Measurements from ENCODE around the gene FAM53A. TPM values are rescaled to one million over a fixed set of nuclear protein-coding genes. Genes with fewer than 3 reads are reported as not detected.

The FAM53A gene
- total and polyA plus RNA-seq, 4 donors, result 0.44 to 2.2 (median 0.97) TPM

DNA sequence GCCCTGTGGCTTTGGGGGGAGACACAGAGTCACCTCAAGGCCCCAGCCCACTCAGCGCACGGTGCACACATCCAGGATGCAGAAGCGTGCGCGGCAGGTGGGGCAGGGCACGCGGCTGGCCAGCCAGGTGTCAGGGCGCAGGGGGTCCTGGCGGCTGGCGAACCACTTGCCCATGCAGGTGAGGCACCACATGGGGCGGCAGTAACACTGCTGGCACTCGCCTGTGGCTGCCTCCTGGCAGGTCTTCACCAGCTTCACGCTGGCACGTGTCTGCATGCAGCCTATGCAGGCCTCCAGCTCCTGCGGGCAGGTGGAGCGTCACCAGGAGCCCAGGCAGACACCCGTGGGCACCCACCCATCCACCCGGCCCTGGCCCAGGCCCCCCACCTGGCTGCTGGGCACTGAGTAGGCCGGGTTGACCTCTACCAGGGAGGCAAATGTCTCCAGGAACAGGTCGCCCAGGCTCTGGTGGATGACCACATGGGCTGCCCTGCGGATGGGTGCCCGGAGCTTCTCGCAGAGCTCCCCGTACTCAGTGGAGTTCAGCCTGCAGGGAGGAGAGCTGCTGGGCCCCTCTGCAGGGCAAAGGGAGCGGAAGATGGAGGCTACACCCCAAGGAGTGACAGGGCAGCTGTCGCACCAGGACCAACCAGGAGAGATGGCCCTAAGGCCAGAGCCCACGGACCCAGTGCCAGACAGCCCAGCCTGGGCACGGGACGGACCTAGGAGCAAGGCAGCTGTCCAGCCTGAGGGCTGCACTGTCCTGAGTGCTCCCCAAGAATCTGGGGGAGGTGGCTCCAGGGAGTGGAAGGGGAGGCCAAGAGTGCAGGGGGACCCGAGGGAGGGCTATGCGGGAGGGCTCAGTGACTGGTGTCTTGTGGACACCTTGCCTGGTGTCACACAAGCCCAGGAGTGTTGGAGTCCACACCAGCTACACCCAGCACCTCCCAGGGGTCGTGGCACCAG, 33.3 kb upstream of the FAM53A start:
- H3K36me3 ChIP-seq (ENCODE audit: control insufficient read depth in 4 of 4, insufficient read depth in 3 of 4, low read depth in 1 of 4, low read length in 3 of 4), result peaks cover 0 to 2% (median under 1%) of the 10 kb centered on the region in 4 donors
- H3K4me3 ChIP-seq (ENCODE audit: low read depth in 1 of 3, low read length in 3 of 3), result peak overlapping the region in 1 of 3 donors; percentile 20
- DNase-seq (ENCODE audit: low spot score), result no peak

GRCh38 chr4:1716065-1716945, 32.2 kb upstream of the FAM53A start:
- no peak for DNase-seq (ENCODE audit: low spot score)
- Histone ChIP-seq H3K27me3 (ENCODE audit: control insufficient read depth in 4 of 4, insufficient read depth in 4 of 4, low read length in 3 of 4) (no peaks in the 10 kb centered on the region), H3K4me1 (ENCODE audit: control insufficient read depth in 4 of 4, insufficient read depth in 4 of 4, low read length in 3 of 4) (peaks cover 16 to 57% (median 43%) of the 10 kb centered on the region in 4 donors), H3K9me3 (ENCODE audit: control insufficient read depth in 4 of 4, low read length in 3 of 4) (no peaks in the 10 kb centered on the region), H3K27ac (ENCODE audit: low read depth in 1 of 2, low read length in 2 of 2) (no peak overlapping the region), H3K4me3 (ENCODE audit: low read depth in 1 of 3, low read length in 3 of 3) (no peak overlapping the region), H3K36me3 (ENCODE audit: control insufficient read depth in 4 of 4, insufficient read depth in 3 of 4, low read depth in 1 of 4, low read length in 3 of 4) (peaks cover 0 to 2% (median under 1%) of the 10 kb centered on the region in 4 donors), H3K9ac (ENCODE audit: low read depth in 1 of 2, low read length in 2 of 2) (no peak overlapping the region)
- 91% methylated on average over 15 of the region's 15 CpGs for WGBS
- no peak for TF ChIP-seq HNF4G (IDR thresholded peaks at IDR 0.05)
- no peak for TF ChIP-seq GABPA (IDR thresholded peaks at IDR 0.05 in 1 of 2, conservative IDR thresholded peaks at IDR 0.05 in 1 of 2)
- TF ChIP-seq RAD21 (IDR thresholded peaks at IDR 0.05), result no peak
- TF ChIP-seq JUND (IDR thresholded peaks at IDR 0.05), result no peak
- no peak for TF ChIP-seq REST (IDR thresholded peaks at IDR 0.05)
- TF ChIP-seq, protein P1, sequence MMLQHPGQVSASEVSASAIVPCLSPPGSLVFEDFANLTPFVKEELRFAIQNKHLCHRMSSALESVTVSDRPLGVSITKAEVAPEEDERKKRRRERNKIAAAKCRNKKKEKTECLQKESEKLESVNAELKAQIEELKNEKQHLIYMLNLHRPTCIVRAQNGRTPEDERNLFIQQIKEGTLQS (IDR thresholded peaks at IDR 0.05), result no peak
- no peak for TF ChIP-seq FOXA2 (IDR thresholded peaks at IDR 0.05)
- no peak for TF ChIP-seq NR2F2 (IDR thresholded peaks at IDR 0.05)
- TF ChIP-seq EGR1 (IDR thresholded peaks at IDR 0.05; ENCODE audit: low read depth in 2 of 2), result no peak
- TF ChIP-seq YY1 (IDR thresholded peaks at IDR 0.05), result no peak
- TF ChIP-seq, protein P2, sequence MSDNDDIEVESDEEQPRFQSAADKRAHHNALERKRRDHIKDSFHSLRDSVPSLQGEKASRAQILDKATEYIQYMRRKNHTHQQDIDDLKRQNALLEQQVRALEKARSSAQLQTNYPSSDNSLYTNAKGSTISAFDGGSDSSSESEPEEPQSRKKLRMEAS (IDR thresholded peaks at IDR 0.05), result no peak
- TF ChIP-seq, protein P3, sequence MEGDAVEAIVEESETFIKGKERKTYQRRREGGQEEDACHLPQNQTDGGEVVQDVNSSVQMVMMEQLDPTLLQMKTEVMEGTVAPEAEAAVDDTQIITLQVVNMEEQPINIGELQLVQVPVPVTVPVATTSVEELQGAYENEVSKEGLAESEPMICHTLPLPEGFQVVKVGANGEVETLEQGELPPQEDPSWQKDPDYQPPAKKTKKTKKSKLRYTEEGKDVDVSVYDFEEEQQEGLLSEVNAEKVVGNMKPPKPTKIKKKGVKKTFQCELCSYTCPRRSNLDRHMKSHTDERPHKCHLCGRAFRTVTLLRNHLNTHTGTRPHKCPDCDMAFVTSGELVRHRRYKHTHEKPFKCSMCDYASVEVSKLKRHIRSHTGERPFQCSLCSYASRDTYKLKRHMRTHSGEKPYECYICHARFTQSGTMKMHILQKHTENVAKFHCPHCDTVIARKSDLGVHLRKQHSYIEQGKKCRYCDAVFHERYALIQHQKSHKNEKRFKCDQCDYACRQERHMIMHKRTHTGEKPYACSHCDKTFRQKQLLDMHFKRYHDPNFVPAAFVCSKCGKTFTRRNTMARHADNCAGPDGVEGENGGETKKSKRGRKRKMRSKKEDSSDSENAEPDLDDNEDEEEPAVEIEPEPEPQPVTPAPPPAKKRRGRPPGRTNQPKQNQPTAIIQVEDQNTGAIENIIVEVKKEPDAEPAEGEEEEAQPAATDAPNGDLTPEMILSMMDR (IDR thresholded peaks at IDR 0.05; ENCODE audit: low read depth, low read length, missing input control), result no peak

More for the DNA sequence above, 33.3 kb upstream of the FAM53A start:
- no peaks in the 10 kb centered on the region for H3K27me3 ChIP-seq (ENCODE audit: control insufficient read depth in 4 of 4, insufficient read depth in 4 of 4, low read length in 3 of 4)
- peak overlapping the region; percentile 16 to 79 for H3K9ac ChIP-seq (ENCODE audit: low read depth in 1 of 2, low read length in 2 of 2)
- H3K4me1 ChIP-seq (ENCODE audit: control insufficient read depth in 4 of 4, insufficient read depth in 4 of 4, low read length in 3 of 4), result peaks cover 20 to 61% (median 48%) of the 10 kb centered on the region in 4 donors
- no peaks in the 10 kb centered on the region for H3K9me3 ChIP-seq (ENCODE audit: control insufficient read depth in 4 of 4, low read length in 3 of 4)
- peak overlapping the region; percentile 94 to 95 for H3K27ac ChIP-seq (ENCODE audit: low read depth in 1 of 2, low read length in 2 of 2)
- TF ChIP-seq FOXA1 (IDR thresholded peaks at IDR 0.05) (no peak), HNF4A (conservative IDR thresholded peaks at IDR 0.05) (no peak), NR2F2 (IDR thresholded peaks at IDR 0.05) (no peak), ZBTB33 (IDR thresholded peaks at IDR 0.05) (no peak), FOXA2 (IDR thresholded peaks at IDR 0.05) (no peak)
- TF ChIP-seq, protein P3 (IDR thresholded peaks at IDR 0.05; ENCODE audit: low read depth, low read length, missing input control), result no peak
- WGBS, result 94% methylated on average over 32 of the region's 32 CpGs
